ENCODE measurements around the gene DNAH2.
"Not testable (repeated sequence)": the region's sequence is repeated elsewhere in the genome, so short reads cannot be mapped to it uniquely, and the experiment has no call there.

The DNAH2 gene

GRCh38 chr17:7774055-7774521 lies 56.5 kb downstream of the DNAH2 start:
- DNase-seq (ENCODE audit: low read depth, low spot score) = no peak

GRCh38 chr17:7775051-7775450 lies 57.5 kb downstream of the DNAH2 start:
- DNase-seq (ENCODE audit: low read depth, low spot score) = no peak

- no peak for DNase-seq (ENCODE audit: low read depth, low spot score)
Observed at GRCh38 chr17:7777017-7777416, 59.5 kb downstream of the DNAH2 start.

- DNase-seq (ENCODE audit: low read depth, low spot score) = no peak
Observed at GRCh38 chr17:7780736-7781135, 63.2 kb downstream of the DNAH2 start.

- no peak for DNase-seq (ENCODE audit: low read depth, low spot score)
Observed at GRCh38 chr17:7781429-7781828, 63.9 kb downstream of the DNAH2 start.

GRCh38 chr17:7782240-7782639 lies 64.7 kb downstream of the DNAH2 start:
- no peak for DNase-seq (ENCODE audit: low read depth, low spot score)

- no peak for DNase-seq (ENCODE audit: low read depth, low spot score)
Observed at GRCh38 chr17:7786866-7787265, 69.3 kb downstream of the DNAH2 start.

- no peak for DNase-seq (ENCODE audit: low read depth, low spot score)
Observed at GRCh38 chr17:7789131-7789530, 71.6 kb downstream of the DNAH2 start.

- no peak for DNase-seq (ENCODE audit: low read depth, low spot score)
Observed at GRCh38 chr17:7790150-7790549, 72.6 kb downstream of the DNAH2 start.

GRCh38 chr17:7792611-7793010 lies 75.1 kb downstream of the DNAH2 start:
- DNase-seq (ENCODE audit: low read depth, low spot score) = no peak

GRCh38 chr17:7794075-7794663 lies 76.6 kb downstream of the DNAH2 start:
- no peak for DNase-seq (ENCODE audit: low read depth, low spot score)

- DNase-seq (ENCODE audit: low read depth, low spot score) = no peak
Observed at GRCh38 chr17:7797976-7798375, 80.4 kb downstream of the DNAH2 start.

- DNase-seq (ENCODE audit: low read depth, low spot score) = no peak
Observed at GRCh38 chr17:7798839-7799238, 81.3 kb downstream of the DNAH2 start.

- no peak for DNase-seq (ENCODE audit: low read depth, low spot score)
Observed at GRCh38 chr17:7803981-7804380, 86.4 kb downstream of the DNAH2 start.

GRCh38 chr17:7806587-7806986 lies 89.0 kb downstream of the DNAH2 start:
- DNase-seq (ENCODE audit: low read depth, low spot score) = no peak

- DNase-seq (ENCODE audit: low read depth, low spot score) = no peak
Observed at GRCh38 chr17:7807206-7807605, 89.7 kb downstream of the DNAH2 start.

GRCh38 chr17:7809086-7809790 lies 91.7 kb downstream of the DNAH2 start:
- DNase-seq (ENCODE audit: low read depth, low spot score) = no peak

- not testable (repeated sequence) for DNase-seq (ENCODE audit: low read depth, low spot score)
Observed at GRCh38 chr17:7809791-7810343, 92.3 kb downstream of the DNAH2 start.

GRCh38 chr17:7811251-7811650 lies 93.7 kb downstream of the DNAH2 start:
- no peak for DNase-seq (ENCODE audit: low read depth, low spot score)

- no peak for DNase-seq (ENCODE audit: low read depth, low spot score)
Observed at GRCh38 chr17:7814969-7815368, 97.4 kb downstream of the DNAH2 start.

- no peak for DNase-seq (ENCODE audit: low read depth, low spot score)
Observed at GRCh38 chr17:7816926-7817642, 99.5 kb downstream of the DNAH2 start.

GRCh38 chr17:7817643-7817964 lies 100.1 kb downstream of the DNAH2 start:
- DNase-seq (ENCODE audit: low read depth, low spot score) = no peak

- DNase-seq (ENCODE audit: low read depth, low spot score) = no peak
Observed at GRCh38 chr17:7818026-7818425, 100.5 kb downstream of the DNAH2 start.
